AG10803 (cell line): ENCODE measurements around the gene RBMS3.
A peak's percentile ranks its signal among the peaks of the same experiment; 100 is the strongest.

Experiments
- DNase-seq: peaks from one replicate; pipeline ENCODE4 v3.0.0; 2010; ENCODE audit warnings: low read depth
- H3K4me3 ChIP-seq: 2 replicates; pipeline ENCODE4 v1.5.1; 2011; ENCODE audit warnings: mild to moderate bottlenecking, low read length, control low read depth
- TF ChIP-seq, protein P1 (sequence below): conservative IDR thresholded peaks from 2 replicates; pipeline ENCODE4 v1.5.1; 2011; ENCODE audit warnings: mild to moderate bottlenecking, low read length, control low read depth, inconsistent platforms

RBMS3 gene

DNA sequence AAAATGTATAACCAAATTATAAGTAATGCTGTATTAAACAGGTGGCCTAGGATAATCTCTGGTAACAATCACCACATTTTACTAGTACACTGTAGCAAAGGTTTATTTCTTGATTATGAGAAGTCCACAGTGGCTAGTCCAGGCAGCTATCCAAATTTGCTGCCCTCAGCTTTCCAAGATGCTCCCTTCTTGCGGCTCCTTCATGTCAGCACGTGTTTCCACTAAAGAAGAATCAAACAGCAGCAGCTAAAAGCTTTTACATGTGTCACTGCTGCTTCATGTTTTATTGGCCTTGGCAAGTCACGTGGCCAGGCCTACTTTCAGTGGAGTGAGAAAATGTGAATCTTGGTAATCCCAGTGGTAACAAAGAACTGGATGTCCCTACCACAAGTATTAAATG lies 5.6 kb upstream of the RBMS3 start:
- H3K4me3 ChIP-seq, result no peak overlapping the region
- TF ChIP-seq, protein P1, sequence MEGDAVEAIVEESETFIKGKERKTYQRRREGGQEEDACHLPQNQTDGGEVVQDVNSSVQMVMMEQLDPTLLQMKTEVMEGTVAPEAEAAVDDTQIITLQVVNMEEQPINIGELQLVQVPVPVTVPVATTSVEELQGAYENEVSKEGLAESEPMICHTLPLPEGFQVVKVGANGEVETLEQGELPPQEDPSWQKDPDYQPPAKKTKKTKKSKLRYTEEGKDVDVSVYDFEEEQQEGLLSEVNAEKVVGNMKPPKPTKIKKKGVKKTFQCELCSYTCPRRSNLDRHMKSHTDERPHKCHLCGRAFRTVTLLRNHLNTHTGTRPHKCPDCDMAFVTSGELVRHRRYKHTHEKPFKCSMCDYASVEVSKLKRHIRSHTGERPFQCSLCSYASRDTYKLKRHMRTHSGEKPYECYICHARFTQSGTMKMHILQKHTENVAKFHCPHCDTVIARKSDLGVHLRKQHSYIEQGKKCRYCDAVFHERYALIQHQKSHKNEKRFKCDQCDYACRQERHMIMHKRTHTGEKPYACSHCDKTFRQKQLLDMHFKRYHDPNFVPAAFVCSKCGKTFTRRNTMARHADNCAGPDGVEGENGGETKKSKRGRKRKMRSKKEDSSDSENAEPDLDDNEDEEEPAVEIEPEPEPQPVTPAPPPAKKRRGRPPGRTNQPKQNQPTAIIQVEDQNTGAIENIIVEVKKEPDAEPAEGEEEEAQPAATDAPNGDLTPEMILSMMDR, result no peak
- peak; percentile 84 for DNase-seq

DNA sequence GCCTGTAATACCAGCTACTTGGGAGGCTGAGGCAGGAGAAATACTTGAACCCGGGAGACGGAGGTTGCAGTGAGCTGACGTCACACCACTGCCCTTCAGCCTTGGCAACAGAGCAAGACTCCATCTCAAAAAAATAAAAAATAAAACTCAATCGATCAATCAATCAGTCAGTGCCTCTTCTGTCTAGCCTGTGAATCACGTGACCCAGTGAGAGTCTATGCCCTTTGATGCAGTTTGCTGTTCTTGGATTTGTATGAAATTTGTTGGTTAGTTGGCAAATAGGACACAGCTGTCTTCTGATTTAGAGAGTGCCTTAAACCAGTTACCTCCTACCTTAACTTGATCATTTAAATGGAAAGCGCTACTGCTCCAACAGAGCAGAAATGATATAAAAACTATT lies 3.6 kb upstream of the RBMS3 start:
- no peak overlapping the region for H3K4me3 ChIP-seq
- TF ChIP-seq, protein P1, result no peak
- no peak for DNase-seq

DNA sequence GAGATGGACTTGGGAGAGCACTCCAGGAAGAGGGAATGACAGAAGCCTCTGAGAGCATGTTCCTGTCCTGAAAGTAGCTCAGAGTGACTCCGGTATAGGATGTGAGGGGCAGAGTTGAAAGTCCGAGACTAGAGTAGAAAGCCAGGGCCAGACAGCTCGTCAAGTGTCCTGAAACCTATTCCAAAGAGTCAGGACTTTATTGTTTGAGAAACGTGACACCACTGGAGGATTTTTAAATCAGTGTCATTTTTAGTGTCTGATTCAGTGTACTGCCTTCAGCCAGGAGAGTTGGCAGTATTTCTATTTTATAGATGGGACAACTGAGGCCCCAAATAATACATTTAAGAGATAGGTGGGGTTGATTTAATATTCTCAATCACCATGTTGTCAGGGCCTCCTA lies 1.6 kb upstream of the RBMS3 start:
- TF ChIP-seq, protein P1, result no peak
- no peak for DNase-seq
- peak overlapping the region; percentile 89 for H3K4me3 ChIP-seq

DNA sequence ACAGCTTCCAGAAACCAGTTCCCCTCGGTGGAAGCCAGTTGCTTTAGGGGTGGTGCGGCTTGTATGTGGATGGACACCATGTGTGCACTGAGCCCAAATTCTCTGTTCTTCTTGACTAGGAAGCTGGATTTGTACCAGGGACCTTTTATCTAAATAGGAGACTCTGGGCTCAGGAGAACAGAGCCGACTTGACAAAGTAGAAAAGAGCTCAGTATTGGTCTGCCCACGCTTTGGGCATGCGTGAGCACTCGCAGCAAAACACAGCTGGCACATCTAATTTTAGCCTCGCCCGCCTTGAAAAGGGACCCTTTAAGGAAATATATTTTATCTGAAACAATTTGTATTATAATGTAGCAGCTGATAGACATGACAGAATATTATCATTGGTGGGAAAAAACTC lies 1.1 kb upstream of the RBMS3 start:
- DNase-seq, result peak; percentile 38

DNA sequence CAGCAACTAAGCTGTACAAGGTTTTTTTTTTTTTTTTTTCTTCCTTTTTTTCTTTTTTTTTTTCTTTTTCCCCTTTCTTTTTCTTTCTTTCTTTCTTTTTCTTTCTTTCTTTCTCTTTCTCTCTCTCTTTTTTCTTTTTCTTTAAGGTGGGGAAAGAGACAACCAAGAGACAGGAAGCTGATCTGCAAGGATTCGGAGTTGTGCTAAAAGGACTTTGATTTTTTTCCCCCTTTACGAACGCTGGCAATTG lies 148 bp downstream of the RBMS3 start:
- TF ChIP-seq, protein P1, result no peak
- no peak for DNase-seq
- H3K4me3 ChIP-seq, result peak overlapping the region; percentile 89

More for the DNA sequence above, 1.1 kb upstream of the RBMS3 start:
- TF ChIP-seq, protein P1, result no peak
- peak overlapping the region; percentile 89 for H3K4me3 ChIP-seq

DNA sequence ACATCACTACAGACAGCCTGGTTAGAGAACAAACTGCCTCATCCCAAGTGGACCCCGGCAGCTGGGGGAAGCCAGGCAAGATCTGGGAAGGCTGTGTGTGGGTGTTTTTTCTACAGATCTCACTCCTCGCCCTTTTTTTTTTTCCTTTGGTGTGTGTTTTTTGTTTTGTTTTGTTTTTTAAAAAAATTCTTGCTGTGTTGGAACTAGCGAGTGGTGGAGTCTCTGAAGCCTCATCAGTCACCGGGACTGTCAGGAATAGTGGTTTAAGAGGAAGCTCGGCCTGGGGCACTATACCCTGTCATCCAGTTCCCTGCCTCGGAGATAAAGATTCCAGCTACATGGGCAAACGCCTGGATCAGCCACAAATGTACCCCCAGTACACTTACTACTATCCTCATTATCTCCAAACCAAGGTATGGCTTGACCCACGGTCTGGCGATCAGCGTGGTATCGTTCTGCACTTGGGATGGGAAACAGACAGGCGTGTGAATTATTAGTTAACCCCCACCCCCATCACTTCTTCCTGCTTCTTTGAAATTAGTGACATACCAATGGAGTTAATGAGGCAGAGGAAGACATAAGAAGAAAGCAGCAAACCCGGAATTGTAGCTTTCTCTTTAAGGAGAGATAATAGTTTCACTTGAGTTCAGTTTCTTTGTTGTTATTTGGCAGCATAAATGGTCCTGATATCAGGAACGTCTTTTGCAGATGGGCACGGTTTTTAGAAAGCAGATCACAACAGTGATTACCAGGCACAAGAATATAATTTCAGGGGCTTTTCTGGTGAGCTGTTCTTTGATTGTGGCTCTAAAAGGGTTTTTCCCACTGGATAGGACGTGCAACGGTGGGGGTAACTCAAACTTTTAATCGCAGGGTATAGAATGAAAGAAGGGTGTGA lies 722 bp downstream of the RBMS3 start:
- TF ChIP-seq, protein P1, result no peak
- peak overlapping the region; percentile 89 for H3K4me3 ChIP-seq
- peak; percentile 45 for DNase-seq

DNA sequence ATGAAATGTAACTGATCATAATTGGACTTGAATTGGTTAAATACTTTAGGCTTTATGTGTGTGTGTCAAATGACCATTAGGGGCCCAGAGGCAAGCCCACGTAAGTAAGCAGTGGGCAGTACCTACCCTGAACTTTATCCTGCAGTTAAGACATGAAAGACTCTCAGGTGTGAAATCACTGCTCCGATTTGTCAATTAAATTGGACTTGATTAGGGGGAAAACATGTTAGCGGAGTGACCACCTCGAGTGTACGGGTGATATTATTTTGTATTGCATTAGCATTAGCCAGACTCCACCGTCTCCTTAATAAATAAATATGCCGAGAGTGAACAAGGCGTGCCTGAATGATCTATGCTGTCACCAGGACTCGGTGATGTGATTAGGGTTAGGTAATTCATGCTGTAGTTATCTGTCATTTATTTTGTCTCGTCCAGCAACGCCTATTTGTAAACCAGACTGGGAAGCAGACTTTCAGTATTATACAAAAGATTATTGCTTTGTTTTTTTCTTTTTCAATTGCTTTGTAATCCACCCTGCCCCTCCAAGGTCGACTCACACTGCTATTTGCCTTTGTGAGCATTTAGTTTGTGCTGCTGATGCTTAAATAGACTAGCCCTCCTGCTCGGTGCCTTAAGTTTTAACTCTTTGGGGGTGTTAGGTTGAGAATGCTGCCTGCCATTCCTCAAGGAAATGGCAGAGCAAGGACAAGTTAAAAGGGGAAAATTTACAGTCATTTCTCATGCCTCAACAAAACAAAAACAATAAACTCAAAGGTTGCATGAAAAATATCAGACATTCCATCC lies 1.8 kb downstream of the RBMS3 start:
- TF ChIP-seq, protein P1, result no peak
- DNase-seq, result peak; percentile 66
- H3K4me3 ChIP-seq, result peak overlapping the region; percentile 89
